ENCODE data around the gene MAG.

Gene MAG

GRCh38 chr19:35318679-35319448 lies 26.9 kb downstream of the MAG start:
- DNase-seq (ENCODE audit: low read depth in 2 of 2) = no peak

GRCh38 chr19:35320065-35320713 lies 28.2 kb downstream of the MAG start:
- no peak for DNase-seq (ENCODE audit: low read depth in 2 of 2)

- no peak for DNase-seq (ENCODE audit: low read depth in 2 of 2)
Observed at GRCh38 chr19:35321291-35321690, 29.3 kb downstream of the MAG start.

GRCh38 chr19:35322014-35322413 lies 30.1 kb downstream of the MAG start:
- DNase-seq (ENCODE audit: low read depth in 2 of 2) = no peak

- DNase-seq (ENCODE audit: low read depth in 2 of 2) = no peak
Observed at GRCh38 chr19:35327642-35328041, 35.7 kb downstream of the MAG start.

GRCh38 chr19:35328851-35329285 lies 36.9 kb downstream of the MAG start, which contains the start of gene CD22:
TSS of gene CD22 (plus strand) at chr19:35329187. CDS start at chr19:35332041, 2,854 bp downstream.
- no peak for DNase-seq (ENCODE audit: low read depth in 2 of 2)

- DNase-seq (ENCODE audit: low read depth in 2 of 2) = no peak
Observed at GRCh38 chr19:35329323-35329722, 37.4 kb downstream of the MAG start.

- no peak for DNase-seq (ENCODE audit: low read depth in 2 of 2)
Observed at GRCh38 chr19:35330475-35330874, 38.5 kb downstream of the MAG start.

- no peak for DNase-seq (ENCODE audit: low read depth in 2 of 2)
Observed at GRCh38 chr19:35331551-35332214, 39.7 kb downstream of the MAG start.

- DNase-seq (ENCODE audit: low read depth in 2 of 2) = no peak
Observed at GRCh38 chr19:35332817-35333216, 40.9 kb downstream of the MAG start.

GRCh38 chr19:35334144-35334753 lies 42.3 kb downstream of the MAG start:
- no peak for DNase-seq (ENCODE audit: low read depth in 2 of 2)

GRCh38 chr19:35336166-35336955 lies 44.4 kb downstream of the MAG start:
- no peak for DNase-seq (ENCODE audit: low read depth in 2 of 2)

- no peak for DNase-seq (ENCODE audit: low read depth in 2 of 2)
Observed at GRCh38 chr19:35337097-35337983, 45.4 kb downstream of the MAG start.

- no peak for DNase-seq (ENCODE audit: low read depth in 2 of 2)
Observed at GRCh38 chr19:35337984-35338296, 46.0 kb downstream of the MAG start.

GRCh38 chr19:35340431-35340830 lies 48.5 kb downstream of the MAG start:
- no peak for DNase-seq (ENCODE audit: low read depth in 2 of 2)

- no peak for DNase-seq (ENCODE audit: low read depth in 2 of 2)
Observed at GRCh38 chr19:35341006-35341405, 49.0 kb downstream of the MAG start.

GRCh38 chr19:35341565-35342225 lies 49.7 kb downstream of the MAG start:
- no peak for DNase-seq (ENCODE audit: low read depth in 2 of 2)

GRCh38 chr19:35342430-35342829 lies 50.5 kb downstream of the MAG start:
- no peak for DNase-seq (ENCODE audit: low read depth in 2 of 2)

- DNase-seq (ENCODE audit: low read depth in 2 of 2) = no peak
Observed at GRCh38 chr19:35344511-35345031, 52.6 kb downstream of the MAG start.

GRCh38 chr19:35345671-35346111 lies 53.7 kb downstream of the MAG start:
- no peak for DNase-seq (ENCODE audit: low read depth in 2 of 2)

Measured in stimulated activated CD8-positive, alpha-beta memory T cell treated with anti-CD3 and anti-CD28 coated beads, Interleukin-2, amount 100 ng/mL, for 48 hours (primary cell).